NCI-H2029 treated with DMSO at 0.1 percent for 48 hours (cell line): Measurements from ENCODE around the gene FGGY.

ENCODE experiments used
- DNase-seq: peaks from one replicate; lab custom pipeline; 2025; lab: John Stamatoyannopoulos, UW

The FGGY gene

DNA sequence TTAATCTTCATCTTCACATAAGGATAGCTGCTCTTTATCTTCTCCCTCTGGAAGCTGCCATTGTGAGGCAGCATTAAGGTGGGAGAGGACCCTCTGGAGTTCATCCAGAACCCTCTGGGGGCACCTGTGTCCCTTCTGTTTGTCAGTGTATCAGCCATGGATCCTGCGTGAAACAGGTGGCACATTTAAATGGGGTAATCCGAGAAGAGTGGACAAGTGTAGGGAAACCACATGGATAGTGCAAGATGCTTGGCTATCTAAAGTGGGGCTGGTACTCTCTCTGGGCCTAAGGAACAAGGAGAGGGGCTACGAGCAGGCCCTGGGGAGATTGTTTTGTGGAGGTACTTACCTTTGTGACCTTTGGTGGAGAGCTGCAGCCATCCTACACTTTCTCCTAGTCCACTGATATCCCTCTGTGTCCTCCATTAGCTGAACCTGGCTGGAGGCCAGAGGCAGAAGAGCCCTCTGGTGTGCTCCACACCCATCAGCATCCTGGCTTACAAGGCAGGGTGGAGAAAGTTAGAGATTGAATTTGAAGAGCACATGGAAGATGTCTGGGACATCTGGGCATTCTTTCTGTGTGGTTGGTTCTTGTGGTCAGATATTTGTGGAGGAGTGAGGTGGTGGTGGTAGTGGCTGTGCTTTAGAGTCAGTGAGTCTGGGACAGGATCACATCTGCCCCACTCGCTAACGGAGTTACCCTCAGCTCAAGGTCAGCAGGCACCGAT lies 117.7 kb downstream of the FGGY start:
- peak; percentile 65 for DNase-seq

GRCh38 chr1:59415286-59415850 lies 118.5 kb downstream of the FGGY start:
- no peak for DNase-seq

DNA sequence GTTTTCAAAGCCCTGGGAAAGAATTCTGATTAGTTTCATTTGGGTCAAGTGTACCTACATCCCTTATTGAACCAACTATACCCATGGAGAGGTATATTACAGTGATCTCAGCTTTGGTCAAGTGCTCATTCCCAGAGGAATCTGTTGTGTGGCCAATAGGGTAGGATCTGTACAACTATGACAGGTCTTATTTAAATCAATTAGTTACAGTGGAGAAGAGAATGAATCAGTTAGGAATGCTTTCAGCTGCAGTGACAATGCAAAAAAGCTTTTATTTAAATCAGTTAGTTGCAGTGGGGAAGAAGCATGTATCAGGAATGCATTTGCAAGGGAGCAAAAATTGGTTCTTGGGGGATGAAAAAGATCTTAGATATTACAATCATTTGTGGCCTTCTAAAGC lies 119.0 kb downstream of the FGGY start:
- DNase-seq = no peak

- DNase-seq = no peak
Measured at GRCh38 chr1:59417406-59417805, 120.5 kb downstream of the FGGY start.

GRCh38 chr1:59418363-59419144 lies 121.7 kb downstream of the FGGY start:
- no peak for DNase-seq

- no peak for DNase-seq
Measured at GRCh38 chr1:59419361-59420140, 122.7 kb downstream of the FGGY start.

GRCh38 chr1:59421232-59421920 lies 124.5 kb downstream of the FGGY start:
- DNase-seq = no peak

DNA sequence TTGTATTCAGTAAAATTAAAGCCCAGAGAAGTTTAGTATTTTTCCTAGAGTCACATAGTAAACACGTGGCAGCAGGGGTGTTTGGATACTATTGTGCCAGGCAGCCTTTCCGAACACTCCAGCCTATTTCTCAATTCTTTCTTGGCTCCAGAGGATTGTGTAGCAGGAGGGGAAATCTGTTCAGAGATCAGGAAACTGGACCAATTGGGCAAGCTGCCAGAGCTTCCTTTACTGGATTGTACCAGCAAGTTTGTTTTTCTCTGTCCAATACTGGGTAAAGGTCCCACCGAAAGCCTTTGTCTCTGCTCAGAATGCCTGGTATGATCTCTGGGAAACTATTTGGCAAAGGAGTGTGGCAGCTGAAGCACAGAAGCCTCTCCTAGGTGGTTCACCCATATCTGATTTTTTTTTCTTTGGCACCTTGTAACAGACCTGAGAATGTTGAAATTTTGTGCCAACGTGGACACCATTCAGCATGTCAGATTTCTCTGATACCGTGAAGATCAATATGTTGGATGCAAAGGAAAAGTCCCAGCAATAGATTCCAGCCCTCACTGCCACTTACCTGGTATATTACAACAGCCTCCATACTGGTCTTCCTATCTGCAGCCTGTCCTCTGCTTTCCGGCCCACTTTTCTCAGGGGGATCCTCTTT lies 126.2 kb downstream of the FGGY start:
- peak; percentile 82 for DNase-seq

GRCh38 chr1:59427155-59427554 lies 130.3 kb downstream of the FGGY start:
- no peak for DNase-seq

- DNase-seq = no peak
Measured at GRCh38 chr1:59427784-59428183, 130.9 kb downstream of the FGGY start.

DNA sequence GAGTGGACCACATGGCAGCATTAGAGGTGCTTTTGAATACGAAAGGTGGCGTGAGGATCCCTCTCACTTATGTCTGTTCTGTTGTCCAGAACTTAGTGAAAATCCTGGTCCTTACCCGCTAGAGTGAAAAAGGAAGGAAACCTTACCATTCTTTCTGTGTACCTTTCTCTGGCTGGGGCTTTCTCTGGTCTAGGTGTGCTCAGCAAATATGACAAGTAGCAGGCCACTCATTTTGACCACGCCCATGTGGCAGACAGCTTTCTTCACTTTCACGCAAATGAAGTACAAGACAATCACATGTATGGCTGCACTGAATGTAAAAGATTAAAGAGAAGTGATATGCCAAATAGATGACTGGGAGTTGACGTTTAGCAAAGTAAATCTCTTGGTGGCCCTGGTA lies 131.9 kb downstream of the FGGY start:
- no peak for DNase-seq

DNA sequence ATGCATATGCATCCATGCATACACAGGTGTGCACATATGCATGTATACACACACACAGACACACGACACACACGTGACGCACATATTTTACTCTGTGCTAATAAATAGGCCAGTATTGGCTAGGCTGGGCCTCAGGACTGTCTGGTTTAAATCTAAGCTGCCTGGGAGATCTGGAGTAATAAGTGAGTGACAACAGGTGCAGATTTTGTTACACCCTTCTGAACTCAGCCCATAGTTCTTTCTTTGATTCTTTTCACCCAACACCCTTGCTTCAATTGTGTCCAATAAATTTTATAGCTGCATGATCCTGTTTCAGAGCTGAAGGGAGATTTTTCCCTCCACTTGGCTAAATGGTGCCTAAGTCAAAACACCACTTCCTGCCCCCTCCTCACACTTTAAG lies 132.8 kb downstream of the FGGY start:
- no peak for DNase-seq

DNA sequence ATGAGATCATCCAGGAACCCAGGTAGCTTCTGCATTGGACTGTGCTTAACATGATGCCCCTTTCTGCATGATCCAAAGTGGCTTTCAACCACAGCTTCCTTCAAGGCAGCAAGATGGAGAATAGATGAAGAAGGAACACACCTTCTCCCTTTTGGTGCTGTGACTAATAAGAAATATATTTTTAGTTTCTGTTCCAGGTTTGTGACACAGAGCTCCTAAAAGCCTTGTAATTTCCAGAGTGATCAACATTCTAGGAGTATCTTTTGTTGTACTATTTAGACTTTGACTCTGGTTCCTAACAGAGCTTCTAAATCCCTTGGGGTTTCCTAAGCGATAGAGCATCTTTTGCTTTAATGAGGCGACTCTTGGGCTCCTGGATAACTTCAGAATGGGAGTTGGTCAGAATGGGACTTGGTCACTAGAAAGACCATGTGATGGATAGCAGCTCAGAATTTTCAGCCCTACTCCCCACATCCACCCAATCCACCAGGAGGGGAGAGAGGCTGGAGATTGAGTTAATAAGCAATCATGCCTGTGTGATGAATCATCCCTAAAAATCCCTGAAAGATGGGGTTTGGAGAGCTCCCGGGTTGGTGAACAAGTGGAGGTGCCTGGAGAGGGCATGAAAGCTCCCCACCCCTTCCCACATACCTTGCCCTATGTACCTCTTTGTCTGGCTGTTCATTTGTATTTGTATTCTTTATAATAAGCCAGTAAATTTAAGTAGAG lies 134.8 kb downstream of the FGGY start:
- DNase-seq = no peak

DNA sequence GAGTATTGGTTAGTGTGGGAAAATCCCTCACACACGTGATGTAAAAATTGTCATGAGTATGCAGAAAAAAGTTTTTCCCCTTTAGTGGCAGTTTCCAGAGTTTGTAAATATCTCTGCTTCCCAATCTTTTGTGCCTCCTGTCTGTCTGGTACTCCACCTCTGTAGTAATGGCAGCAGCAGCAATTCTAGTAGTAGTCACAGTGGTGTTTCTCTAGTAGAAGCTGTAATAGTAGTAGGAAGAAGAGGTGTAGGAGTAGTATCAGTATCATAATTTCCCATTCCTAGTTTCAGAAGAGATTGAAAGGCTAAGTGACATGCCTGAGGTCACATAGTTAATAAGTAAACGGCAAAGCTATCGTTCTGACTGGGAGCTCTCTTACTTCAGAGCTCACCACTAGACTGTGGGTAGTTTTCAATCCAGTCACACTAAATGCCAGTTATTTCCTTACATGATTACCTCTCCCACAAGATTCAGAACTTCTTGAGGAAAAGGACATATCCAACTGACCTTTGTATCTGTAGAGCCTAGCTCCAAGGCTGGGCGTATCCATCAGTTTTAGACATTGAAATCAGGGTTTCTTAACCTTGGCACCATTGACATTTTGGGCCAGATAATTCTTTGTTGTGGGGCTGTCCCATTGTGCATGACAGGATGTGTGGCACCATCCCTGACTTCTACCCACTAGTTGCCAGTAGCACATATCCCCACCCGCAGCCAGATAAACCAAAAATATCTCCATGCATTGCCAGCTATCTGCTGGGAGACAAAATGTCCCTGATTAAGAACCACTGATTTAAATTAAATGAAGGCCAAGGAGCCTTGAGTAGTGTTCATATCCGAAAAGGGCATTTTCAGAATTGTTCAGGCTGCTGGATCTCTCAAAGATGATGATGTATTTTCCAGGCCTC lies 135.9 kb downstream of the FGGY start:
- DNase-seq = no peak

DNA sequence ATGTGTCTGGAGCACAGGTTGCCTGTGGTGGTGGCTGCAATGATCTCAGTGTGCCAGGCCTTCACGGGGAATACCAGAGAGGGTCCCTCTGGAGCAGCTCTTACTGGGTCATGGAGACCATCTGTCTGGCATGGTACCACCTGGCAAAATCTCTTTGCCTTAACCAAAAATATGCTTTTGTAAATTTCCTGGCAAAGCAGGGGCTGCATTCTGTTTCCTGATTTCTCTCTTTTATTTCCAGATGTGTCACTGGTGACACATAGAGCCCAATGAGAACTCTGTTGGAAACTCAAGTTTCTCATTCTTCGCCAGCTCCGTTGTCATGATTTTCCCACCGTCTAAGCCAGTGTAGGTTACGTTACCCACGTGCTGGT lies 136.5 kb downstream of the FGGY start:
- no peak for DNase-seq

DNA sequence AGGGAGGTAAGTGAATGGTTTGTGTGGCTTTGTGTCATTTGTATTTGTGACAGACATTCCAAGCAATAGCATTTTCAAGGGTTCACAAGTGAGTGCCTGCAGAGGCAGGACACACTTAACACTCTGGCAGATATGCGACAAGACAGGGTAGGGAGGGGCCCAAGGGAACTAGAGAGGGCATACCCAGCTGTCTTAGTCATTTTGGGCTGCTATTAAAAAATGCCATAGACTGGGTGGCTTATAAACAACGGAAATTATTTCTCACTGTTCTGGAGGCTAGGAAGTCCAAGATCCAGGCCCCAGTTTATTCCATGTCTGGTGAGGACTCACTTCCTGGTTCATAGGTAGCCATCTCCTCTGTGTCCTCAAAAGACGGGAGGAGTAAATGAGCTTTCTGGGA lies 137.4 kb downstream of the FGGY start:
- no peak for DNase-seq

DNA sequence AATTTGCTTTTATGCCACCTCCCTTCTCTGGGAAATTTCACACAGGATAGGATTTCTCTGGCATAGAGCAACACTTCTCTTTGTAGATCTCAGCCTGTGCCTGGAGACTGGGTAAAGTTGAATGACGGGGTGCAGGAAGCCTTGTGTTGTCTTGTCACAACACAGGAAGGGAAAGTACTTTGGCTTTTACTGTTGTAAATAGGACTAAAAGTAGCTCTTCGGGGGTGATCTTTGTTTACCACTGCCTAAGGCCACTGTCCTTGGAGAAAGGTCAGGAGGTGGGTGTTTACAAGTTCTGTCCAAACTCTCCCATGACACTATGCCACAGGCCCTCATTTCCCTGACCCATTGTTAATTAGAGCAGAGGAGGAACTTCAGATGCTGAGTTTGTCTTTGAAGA lies 139.7 kb downstream of the FGGY start:
- DNase-seq = no peak

DNA sequence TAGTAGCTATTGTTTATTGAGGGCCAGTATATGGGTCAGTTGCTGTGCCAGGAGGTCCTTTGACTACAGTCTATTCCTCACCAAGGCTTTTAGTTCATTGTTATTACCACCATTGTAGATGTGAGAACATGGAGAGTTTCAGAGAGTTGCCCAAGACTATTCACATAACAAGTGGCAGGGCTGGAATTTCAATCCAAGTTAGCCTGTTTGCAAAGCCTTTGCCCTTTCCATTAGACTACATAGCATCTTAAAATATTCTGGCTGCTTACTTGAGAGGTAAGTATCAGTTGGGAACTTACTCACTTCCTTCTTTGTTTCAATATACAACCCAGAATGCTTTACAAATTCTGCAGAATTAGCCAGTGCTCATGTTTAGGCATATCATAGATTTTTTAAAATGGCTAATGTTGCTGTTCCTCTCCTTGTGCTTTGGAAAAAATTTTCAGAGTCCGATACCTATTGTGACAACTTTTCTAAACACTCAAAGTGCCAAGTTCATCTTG lies 141.2 kb downstream of the FGGY start:
- DNase-seq = no peak

GRCh38 chr1:59442492-59442891 lies 145.6 kb downstream of the FGGY start:
- DNase-seq = no peak
